Tibial artery (tissue), 4 donors: ENCODE data around the gene MARVELD2.
"Not testable (repeated sequence)": the region's sequence is repeated elsewhere in the genome, so short reads cannot be mapped to it uniquely, and the experiment has no call there.

Source experiments
- DNase-seq, 2 donors: peaks; one replicate each; pipeline ENCODE4 v3.0.0-alpha.2; 2019
- H3K27ac ChIP-seq, 2 donors: fragments of 200-600 bp; sonication (generic) in 1 of 2; 1 replicate in 1 of 2; 2 replicates in 1 of 2; pipeline ENCODE4 v1.5.1; 2018 to 2019; ENCODE audit warnings: mild to moderate bottlenecking in 1 of 2
- H3K27me3 ChIP-seq, 2 donors: fragments of 200-600 bp; sonication (generic) in 1 of 2; one replicate each; pipeline versions ENCODE4 v1.5.1 to v1.6.0; 2016 to 2019
- H3K36me3 ChIP-seq, 3 donors: fragments of 200-600 bp; sonication (generic) in 2 of 3; one replicate each; pipeline ENCODE4 v1.5.1; 2016 to 2019; ENCODE audit warnings: mild to moderate bottlenecking in 2 of 3
- H3K4me1 ChIP-seq, 4 donors: fragments of 200-600 bp; sonication (generic) in 2 of 4; 1 replicate in 3 of 4; 2 replicates in 1 of 4; pipeline ENCODE4 v1.5.1; 2016 to 2019
- H3K4me3 ChIP-seq, 2 donors: fragments of 200-600 bp; sonication (generic) in 1 of 2; 1 replicate in 1 of 2; 2 replicates in 1 of 2; pipeline ENCODE4 v1.5.1; 2018 to 2019; ENCODE audit warnings: mild to moderate bottlenecking in 2 of 2
- H3K9me3 ChIP-seq, 3 donors: fragments of 200-600 bp; sonication (generic) in 1 of 3; one replicate each; pipeline ENCODE4 v1.5.1; 2016 to 2019
- intact Hi-C: fragments of 100-400 bp; cut with DNase I; formaldehyde crosslinking; loops from one replicate; pipeline ENCODE4 v1.15.0; 2023; ENCODE audit warnings: low total_unique reads
- TF ChIP-seq, protein P1 (sequence below), 2 experiments: fragments of 200-600 bp in 1 of 2; fragments of 450-650 bp in 1 of 2; IDR thresholded peaks; one replicate each; pipeline ENCODE4 v1.5.1; 2017 to 2019; ENCODE audit warnings: antibody characterized with exemption in 2 of 2, mild to moderate bottlenecking in 1 of 2, moderate library complexity in 1 of 2

Gene MARVELD2

GRCh38 chr5:69477170-69477569 is 62.3 kb downstream of the MARVELD2 start:
- intact Hi-C loops = no loop called here
- no peak overlapping the region for H3K4me3 ChIP-seq
- H3K9me3 ChIP-seq = no peaks in the 10 kb centered on the region
- no peaks in the 10 kb centered on the region for H3K4me1 ChIP-seq
- TF ChIP-seq, protein P1, sequence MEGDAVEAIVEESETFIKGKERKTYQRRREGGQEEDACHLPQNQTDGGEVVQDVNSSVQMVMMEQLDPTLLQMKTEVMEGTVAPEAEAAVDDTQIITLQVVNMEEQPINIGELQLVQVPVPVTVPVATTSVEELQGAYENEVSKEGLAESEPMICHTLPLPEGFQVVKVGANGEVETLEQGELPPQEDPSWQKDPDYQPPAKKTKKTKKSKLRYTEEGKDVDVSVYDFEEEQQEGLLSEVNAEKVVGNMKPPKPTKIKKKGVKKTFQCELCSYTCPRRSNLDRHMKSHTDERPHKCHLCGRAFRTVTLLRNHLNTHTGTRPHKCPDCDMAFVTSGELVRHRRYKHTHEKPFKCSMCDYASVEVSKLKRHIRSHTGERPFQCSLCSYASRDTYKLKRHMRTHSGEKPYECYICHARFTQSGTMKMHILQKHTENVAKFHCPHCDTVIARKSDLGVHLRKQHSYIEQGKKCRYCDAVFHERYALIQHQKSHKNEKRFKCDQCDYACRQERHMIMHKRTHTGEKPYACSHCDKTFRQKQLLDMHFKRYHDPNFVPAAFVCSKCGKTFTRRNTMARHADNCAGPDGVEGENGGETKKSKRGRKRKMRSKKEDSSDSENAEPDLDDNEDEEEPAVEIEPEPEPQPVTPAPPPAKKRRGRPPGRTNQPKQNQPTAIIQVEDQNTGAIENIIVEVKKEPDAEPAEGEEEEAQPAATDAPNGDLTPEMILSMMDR (IDR thresholded peaks at IDR 0.05) = no peak
- H3K36me3 ChIP-seq = no peaks in the 10 kb centered on the region
- no peak overlapping the region for H3K27ac ChIP-seq
- H3K27me3 ChIP-seq = no peaks in the 10 kb centered on the region
- no peak for DNase-seq

- H3K4me1 ChIP-seq, H3K27ac ChIP-seq, H3K36me3 ChIP-seq, H3K27me3 ChIP-seq, H3K4me3 ChIP-seq, H3K9me3 ChIP-seq, intact Hi-C loops, DNase-seq: not testable (repeated sequence)
Observed at GRCh38 chr5:69478296-69478695, 63.4 kb downstream of the MARVELD2 start.

- Histone ChIP-seq H3K27ac (no peak overlapping the region), H3K9me3 (no peaks in the 10 kb centered on the region), H3K4me1 (no peaks in the 10 kb centered on the region), H3K27me3 (no peaks in the 10 kb centered on the region), H3K36me3 (no peaks in the 10 kb centered on the region), H3K4me3 (no peak overlapping the region)
- intact Hi-C loops = no loop called here
- DNase-seq = no peak
- TF ChIP-seq, protein P1 (IDR thresholded peaks at IDR 0.05) = no peak
Observed at GRCh38 chr5:69484891-69485290, 70.0 kb downstream of the MARVELD2 start.

- DNase-seq = no peak
- Histone ChIP-seq H3K27ac (no peak overlapping the region), H3K4me3 (no peak overlapping the region), H3K36me3 (no peaks in the 10 kb centered on the region), H3K27me3 (no peaks in the 10 kb centered on the region), H3K4me1 (no peaks in the 10 kb centered on the region), H3K9me3 (no peaks in the 10 kb centered on the region)
- TF ChIP-seq, protein P1 (IDR thresholded peaks at IDR 0.05) = no peak
- intact Hi-C loops = no loop called here
Observed at GRCh38 chr5:69485471-69485870, 70.6 kb downstream of the MARVELD2 start.

- H3K27ac ChIP-seq = no peak overlapping the region
- peaks cover 0 to 26% (median 23%) of the 10 kb centered on the region in 4 donors for H3K4me1 ChIP-seq
- H3K36me3 ChIP-seq = no peaks in the 10 kb centered on the region
- no peak overlapping the region for H3K4me3 ChIP-seq
- intact Hi-C loops = no loop called here
- peaks cover 0 to 22% of the 10 kb centered on the region in 2 donors for H3K27me3 ChIP-seq
- TF ChIP-seq, protein P1 (IDR thresholded peaks at IDR 0.05) = no peak
- no peak for DNase-seq
- no peaks in the 10 kb centered on the region for H3K9me3 ChIP-seq
Observed at GRCh38 chr5:69489246-69489645, 74.3 kb downstream of the MARVELD2 start.

DNA sequence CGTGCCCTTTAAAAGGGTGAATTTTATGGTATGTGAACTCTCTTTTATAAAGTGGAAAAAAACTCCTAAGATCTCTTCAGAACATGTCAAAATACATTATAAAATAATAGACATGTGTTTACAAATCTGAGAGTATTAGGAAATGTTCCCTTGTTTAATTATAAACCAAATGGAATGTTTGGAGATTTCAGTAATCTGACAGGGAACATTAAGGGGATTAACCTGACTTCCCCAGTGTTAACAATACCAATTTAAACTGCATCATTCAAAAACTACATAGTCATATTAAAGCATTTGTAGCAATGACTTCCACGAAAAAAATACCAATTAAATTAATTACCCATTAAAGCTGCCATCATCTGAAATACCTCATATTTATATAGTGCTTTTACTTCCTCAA is 76.1 kb downstream of the MARVELD2 start:
- intact Hi-C loops = no loop called here
- Histone ChIP-seq H3K9me3 (no peaks in the 10 kb centered on the region), H3K36me3 (no peaks in the 10 kb centered on the region), H3K4me3 (no peak overlapping the region), H3K27ac (no peak overlapping the region), H3K4me1 (peaks cover 0 to 26% (median 24%) of the 10 kb centered on the region in 4 donors), H3K27me3 (peaks cover 0 to 40% of the 10 kb centered on the region in 2 donors)
- TF ChIP-seq, protein P1 (IDR thresholded peaks at IDR 0.05) = no peak
- no peak for DNase-seq
